Neural progenitor cell (in vitro differentiated cells): Measurements from ENCODE around the gene PIK3R6. TPM values are rescaled to one million over a fixed set of nuclear protein-coding genes. Genes with fewer than 3 reads are reported as not detected.

Experiments
- DNase-seq: peaks from one replicate; pipeline ENCODE4 v3.0.0-alpha.2; 2016; ENCODE audit warnings: low spot score
- H2AFZ ChIP-seq: fragments of 200-600 bp; sonication (generic); replicated peaks from 2 replicates; pipeline ENCODE4 v1.6.1; 2016; ENCODE audit warnings: antibody characterized with exemption
- H3F3A ChIP-seq: fragments of 200-600 bp; sonication (generic); 2 replicates; pipeline ENCODE4 v1.6.1; 2016; ENCODE audit warnings: antibody characterized with exemption, low read depth
- H3K27ac ChIP-seq: fragments of 200-600 bp; sonication (generic); 2 replicates; pipeline ENCODE4 v1.5.1; 2016; ENCODE audit warnings: mild to moderate bottlenecking
- H3K27me3 ChIP-seq: fragments of 200-600 bp; sonication (generic); 2 replicates; pipeline ENCODE4 v1.6.1; 2016; ENCODE audit warnings: mild to moderate bottlenecking, moderate library complexity
- H3K36me3 ChIP-seq: fragments of 200-600 bp; sonication (generic); 2 replicates; pipeline ENCODE4 v1.5.1; 2016
- H3K4me1 ChIP-seq: fragments of 200-600 bp; sonication (generic); 2 replicates; pipeline ENCODE4 v1.6.1; 2016; ENCODE audit warnings: mixed run types
- H3K4me2 ChIP-seq: fragments of 200-600 bp; sonication (generic); 2 replicates; pipeline ENCODE4 v1.6.1; 2016
- H3K4me3 ChIP-seq: fragments of 200-600 bp; sonication (generic); 2 replicates; pipeline ENCODE4 v1.5.1; 2016
- H3K79me2 ChIP-seq: fragments of 200-600 bp; sonication (generic); 2 replicates; pipeline ENCODE4 v1.6.1; 2016; ENCODE audit warnings: low read depth
- H3K9ac ChIP-seq: fragments of 200-600 bp; sonication (generic); 2 replicates; pipeline ENCODE4 v1.6.1; 2016
- H3K9me3 ChIP-seq: fragments of 200-600 bp; sonication (generic); 2 replicates; pipeline ENCODE4 v1.5.1; 2016; ENCODE audit warnings: low read depth
- H4K20me1 ChIP-seq: fragments of 200-600 bp; sonication (generic); 2 replicates; pipeline ENCODE4 v1.6.1; 2016; ENCODE audit warnings: low read depth
- H3K27ac Mint-ChIP-seq: 3 replicates; pipeline ENCODE4 v1.8.0; 2021; ENCODE audit warnings: mixed read lengths
- H3K27me3 Mint-ChIP-seq: 2 replicates; pipeline ENCODE4 v1.8.0; 2022; ENCODE audit warnings: low read depth, mild to moderate bottlenecking, inconsistent platforms, moderate library complexity, mixed read lengths; ENCODE audit not compliant: insufficient read depth
- H3K36me3 Mint-ChIP-seq: 3 replicates; pipeline ENCODE4 v1.8.0; 2021; ENCODE audit warnings: mixed read lengths
- H3K4me1 Mint-ChIP-seq: 3 replicates; pipeline ENCODE4 v1.8.0; 2021; ENCODE audit warnings: mixed read lengths
- H3K4me3 Mint-ChIP-seq: 3 replicates; pipeline ENCODE4 v1.8.0; 2021; ENCODE audit warnings: mild to moderate bottlenecking, moderate library complexity, mixed read lengths
- H3K9me3 Mint-ChIP-seq: 3 replicates; pipeline ENCODE4 v1.8.0; 2020; ENCODE audit warnings: mixed read lengths
- EZH2 ChIP-seq: fragments of 200-600 bp; sonication (generic); IDR thresholded peaks from 2 replicates; pipeline ENCODE4 v1.6.1; 2017; ENCODE audit warnings: antibody characterized with exemption, mild to moderate bottlenecking, moderate library complexity
- EZH2phosphoT487 ChIP-seq: fragments of 200-600 bp; sonication (generic); IDR thresholded peaks from 2 replicates; pipeline ENCODE4 v1.6.1; 2017; ENCODE audit warnings: antibody characterized with exemption
- total RNA-seq: library from RNA; depleted of rRNA; stranded (reverse); fragments of >200 nt; gene quantifications from 2 replicates; pipeline ENCODE4 v1.2.3, GENCODE V29; 2015; ENCODE audit warnings: low replicate concordance
- TF ChIP-seq, protein P1 (sequence below): fragments of 200-600 bp; sonication (generic); IDR thresholded peaks from 2 replicates; pipeline ENCODE4 v1.5.1; 2017; ENCODE audit warnings: antibody characterized with exemption, mild to moderate bottlenecking

PIK3R6 gene
- total RNA-seq, 1 donor from 2014 or later = not detected

DNA sequence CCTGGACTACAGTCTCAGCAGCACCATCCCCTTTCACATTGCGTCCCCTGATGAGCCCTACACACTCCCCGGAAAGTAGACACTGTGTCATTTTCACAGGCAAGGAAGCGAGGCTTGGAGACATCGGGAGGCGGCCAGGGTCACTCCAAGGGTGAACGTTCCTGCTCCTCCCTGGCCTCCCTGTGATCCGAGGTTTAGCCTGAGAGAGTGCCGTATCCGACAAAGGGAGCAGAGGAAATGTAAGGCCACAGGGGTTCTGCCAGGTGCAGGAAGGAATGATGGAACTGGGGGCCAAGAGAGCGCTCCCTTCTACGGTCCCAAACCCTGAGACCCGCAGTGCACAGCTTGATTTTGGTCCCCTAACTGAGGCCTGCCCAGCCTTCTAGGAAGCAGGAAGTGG, 8.0 kb upstream of the PIK3R6 start:
- H3K9ac ChIP-seq = no peak overlapping the region
- Mint-ChIP-seq H3K36me3 (no peaks in the 10 kb centered on the region), H3K4me1 (peaks cover 4% of the 10 kb centered on the region), H3K9me3 (no peaks in the 10 kb centered on the region), H3K27me3 (peaks cover 5% of the 10 kb centered on the region), H3K27ac (no peak overlapping the region), H3K4me3 (no peak overlapping the region)
- no peaks in the 10 kb centered on the region for H3K27me3 ChIP-seq
- H3F3A ChIP-seq = no peaks in the 10 kb centered on the region
- H3K4me3 ChIP-seq = no peak overlapping the region
- no peaks in the 10 kb centered on the region for H4K20me1 ChIP-seq
- H3K9me3 ChIP-seq = no peaks in the 10 kb centered on the region
- no peak for TF ChIP-seq EZH2phosphoT487
- TF ChIP-seq, protein P1, sequence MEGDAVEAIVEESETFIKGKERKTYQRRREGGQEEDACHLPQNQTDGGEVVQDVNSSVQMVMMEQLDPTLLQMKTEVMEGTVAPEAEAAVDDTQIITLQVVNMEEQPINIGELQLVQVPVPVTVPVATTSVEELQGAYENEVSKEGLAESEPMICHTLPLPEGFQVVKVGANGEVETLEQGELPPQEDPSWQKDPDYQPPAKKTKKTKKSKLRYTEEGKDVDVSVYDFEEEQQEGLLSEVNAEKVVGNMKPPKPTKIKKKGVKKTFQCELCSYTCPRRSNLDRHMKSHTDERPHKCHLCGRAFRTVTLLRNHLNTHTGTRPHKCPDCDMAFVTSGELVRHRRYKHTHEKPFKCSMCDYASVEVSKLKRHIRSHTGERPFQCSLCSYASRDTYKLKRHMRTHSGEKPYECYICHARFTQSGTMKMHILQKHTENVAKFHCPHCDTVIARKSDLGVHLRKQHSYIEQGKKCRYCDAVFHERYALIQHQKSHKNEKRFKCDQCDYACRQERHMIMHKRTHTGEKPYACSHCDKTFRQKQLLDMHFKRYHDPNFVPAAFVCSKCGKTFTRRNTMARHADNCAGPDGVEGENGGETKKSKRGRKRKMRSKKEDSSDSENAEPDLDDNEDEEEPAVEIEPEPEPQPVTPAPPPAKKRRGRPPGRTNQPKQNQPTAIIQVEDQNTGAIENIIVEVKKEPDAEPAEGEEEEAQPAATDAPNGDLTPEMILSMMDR = no peak
- no peak for TF ChIP-seq EZH2
- H2AFZ ChIP-seq = no peak overlapping the region
- H3K79me2 ChIP-seq = no peaks in the 10 kb centered on the region
- DNase-seq = no peak
- H3K27ac ChIP-seq = no peak overlapping the region
- no peaks in the 10 kb centered on the region for H3K36me3 ChIP-seq
- H3K4me1 ChIP-seq = peaks cover 7% of the 10 kb centered on the region
- no peak overlapping the region for H3K4me2 ChIP-seq

DNA sequence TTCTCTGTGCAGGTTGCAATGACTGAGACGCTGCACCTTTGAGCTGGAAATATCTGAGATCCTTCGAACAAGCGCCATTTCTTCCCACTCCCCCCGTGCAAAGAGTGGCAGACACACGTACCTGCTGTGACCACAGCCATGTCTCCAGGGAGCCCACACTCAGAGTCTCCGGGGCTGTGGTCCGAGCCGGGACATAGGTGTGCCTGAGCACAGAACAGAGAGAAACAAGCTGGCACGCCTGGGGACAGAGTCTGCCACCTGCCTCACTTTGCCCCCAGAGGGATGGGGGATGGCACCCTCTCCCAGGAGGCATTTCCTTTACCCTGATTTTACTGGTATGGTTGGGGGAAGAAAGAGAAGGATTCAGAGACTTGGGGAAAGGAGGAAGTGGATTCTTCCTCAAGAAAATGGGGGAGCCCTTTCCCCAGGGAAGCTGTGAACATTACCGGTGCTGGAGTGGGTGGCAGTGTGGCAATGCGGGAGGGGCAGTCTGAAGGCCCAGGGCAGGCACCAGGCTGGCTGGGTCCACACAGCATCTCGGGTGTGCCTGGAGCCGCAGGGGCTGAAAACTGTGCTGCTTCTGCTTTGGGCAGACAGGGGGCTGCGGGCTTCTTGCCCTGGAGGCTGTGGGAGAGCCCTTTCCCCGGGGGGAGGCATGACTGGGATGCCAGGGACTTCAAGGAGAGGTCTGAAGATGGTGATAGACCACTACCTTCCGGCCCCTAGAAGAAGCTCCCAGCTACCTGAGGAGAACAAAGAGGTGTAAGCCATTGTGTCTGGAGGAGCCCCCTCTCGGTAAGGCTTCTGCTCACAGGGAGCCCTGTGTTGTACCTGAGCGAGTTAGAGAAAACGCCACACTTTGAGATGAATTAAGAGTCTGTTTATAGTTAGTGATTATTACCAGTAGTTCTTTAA, 6.6 kb upstream of the PIK3R6 start:
- H2AFZ ChIP-seq = no peak overlapping the region
- Mint-ChIP-seq H3K4me1 (peaks cover 4% of the 10 kb centered on the region), H3K9me3 (no peaks in the 10 kb centered on the region), H3K27ac (no peak overlapping the region), H3K4me3 (no peak overlapping the region), H3K27me3 (peaks cover 5% of the 10 kb centered on the region), H3K36me3 (no peaks in the 10 kb centered on the region)
- no peak overlapping the region for H3K4me3 ChIP-seq
- no peak for DNase-seq
- no peaks in the 10 kb centered on the region for H3K36me3 ChIP-seq
- H3K4me2 ChIP-seq = no peak overlapping the region
- no peak for TF ChIP-seq EZH2
- TF ChIP-seq, protein P1 = no peak
- no peak for TF ChIP-seq EZH2phosphoT487
- no peaks in the 10 kb centered on the region for H3K79me2 ChIP-seq
- H3K9me3 ChIP-seq = no peaks in the 10 kb centered on the region
- no peak overlapping the region for H3K9ac ChIP-seq
- no peaks in the 10 kb centered on the region for H3K4me1 ChIP-seq
- H3K27me3 ChIP-seq = no peaks in the 10 kb centered on the region
- H3F3A ChIP-seq = no peaks in the 10 kb centered on the region
- H3K27ac ChIP-seq = no peak overlapping the region
- H4K20me1 ChIP-seq = no peaks in the 10 kb centered on the region

DNA sequence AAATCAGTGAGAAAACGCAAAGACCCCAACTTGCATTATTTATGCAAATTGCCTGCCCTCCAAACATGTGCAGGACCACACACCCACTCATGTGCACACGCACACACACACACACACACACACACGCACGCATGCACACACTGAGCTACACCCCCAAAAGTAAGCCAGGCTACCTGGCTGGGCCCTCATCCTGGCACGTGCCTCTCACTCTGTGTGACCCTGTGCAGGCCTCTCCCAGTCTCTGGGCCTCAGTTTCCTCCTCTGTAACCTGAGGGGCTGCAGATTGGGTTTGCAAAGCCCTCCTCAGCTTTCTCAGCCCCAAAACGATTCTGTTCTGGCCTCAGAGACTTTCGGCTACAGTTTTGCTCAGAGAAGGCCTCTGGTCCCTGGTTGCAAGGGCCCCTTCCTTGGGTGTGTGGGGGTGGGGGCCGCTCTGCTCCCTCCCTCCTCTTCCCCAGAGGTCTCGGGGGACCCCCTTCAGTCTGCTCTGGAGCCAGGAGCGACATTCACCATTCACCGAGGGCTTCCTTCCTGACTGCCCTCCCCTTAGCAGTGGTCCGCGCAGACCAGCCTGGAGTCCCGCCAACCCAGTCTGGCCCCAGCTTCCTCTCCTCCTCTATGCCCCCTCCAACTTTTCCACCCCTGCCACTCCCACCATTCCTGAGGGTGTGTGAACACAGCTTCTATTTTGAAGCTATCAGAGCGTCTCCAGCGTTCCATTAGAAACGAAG, 5.4 kb upstream of the PIK3R6 start:
- Mint-ChIP-seq H3K4me3 (no peak overlapping the region), H3K4me1 (peaks cover 4% of the 10 kb centered on the region), H3K27ac (no peak overlapping the region), H3K36me3 (no peaks in the 10 kb centered on the region), H3K9me3 (no peaks in the 10 kb centered on the region), H3K27me3 (peaks cover 7% of the 10 kb centered on the region)
- Histone ChIP-seq H3K36me3 (no peaks in the 10 kb centered on the region), H3K79me2 (no peaks in the 10 kb centered on the region), H3K9ac (no peak overlapping the region), H4K20me1 (no peaks in the 10 kb centered on the region), H3K27me3 (no peaks in the 10 kb centered on the region), H3K4me3 (no peak overlapping the region), H3K4me1 (no peaks in the 10 kb centered on the region), H2AFZ (no peak overlapping the region), H3K27ac (no peak overlapping the region), H3K9me3 (no peaks in the 10 kb centered on the region), H3K4me2 (no peak overlapping the region), H3F3A (no peaks in the 10 kb centered on the region)
- no peak for TF ChIP-seq EZH2phosphoT487
- no peak for TF ChIP-seq EZH2
- TF ChIP-seq, protein P1 = no peak
- no peak for DNase-seq
